Testis (tissue), 2 donors: ENCODE measurements around the gene RIOK2.

Source experiments
- CTCF ChIP-seq, 3 experiments: fragments of 450-650 bp in 2 of 3; fragments of 200-600 bp in 1 of 3; sonication (generic) in 1 of 3; IDR thresholded peaks; one replicate each; pipeline ENCODE4 v1.5.1; 2016 to 2019; ENCODE audit warnings: antibody characterized with exemption in 3 of 3, mild to moderate bottlenecking in 2 of 3, moderate library complexity in 1 of 3
- POLR2A ChIP-seq: fragments of 450-650 bp; IDR thresholded peaks from one replicate; pipeline ENCODE4 v1.6.1; 2017; ENCODE audit warnings: antibody characterized with exemption, mild to moderate bottlenecking, moderate library complexity

- TF ChIP-seq CTCF (IDR thresholded peaks at IDR 0.05) (peak in 2 of 3 experiments; percentile 23 to 72), POLR2A (no peak)
These were observed 19.7 kb downstream of the RIOK2 start for GRCh38 chr5:97163360-97163764.
